GM19467 (cell line): ENCODE measurements around the gene PPP1R11.
A peak's percentile ranks its signal among the peaks of the same experiment; 100 is the strongest.

Experiments
- ATAC-seq: cut with Tn5 transposase; IDR thresholded peaks from one replicate; pipeline ENCODE4 v1.9.1; 2021; ENCODE audit warnings: mild to moderate bottlenecking, moderate library complexity; ENCODE audit not compliant: unreplicated experiment

The PPP1R11 gene

GRCh38 chr6:30061092-30061857 lies 5.7 kb upstream of the PPP1R11 start, which contains the start of gene POLR1H:
Gene POLR1H, plus strand, starts transcription at chr6:30061265. Its CDS starts 260 bp downstream, at chr6:30061525.
- peak; percentile 72 for ATAC-seq

DNA sequence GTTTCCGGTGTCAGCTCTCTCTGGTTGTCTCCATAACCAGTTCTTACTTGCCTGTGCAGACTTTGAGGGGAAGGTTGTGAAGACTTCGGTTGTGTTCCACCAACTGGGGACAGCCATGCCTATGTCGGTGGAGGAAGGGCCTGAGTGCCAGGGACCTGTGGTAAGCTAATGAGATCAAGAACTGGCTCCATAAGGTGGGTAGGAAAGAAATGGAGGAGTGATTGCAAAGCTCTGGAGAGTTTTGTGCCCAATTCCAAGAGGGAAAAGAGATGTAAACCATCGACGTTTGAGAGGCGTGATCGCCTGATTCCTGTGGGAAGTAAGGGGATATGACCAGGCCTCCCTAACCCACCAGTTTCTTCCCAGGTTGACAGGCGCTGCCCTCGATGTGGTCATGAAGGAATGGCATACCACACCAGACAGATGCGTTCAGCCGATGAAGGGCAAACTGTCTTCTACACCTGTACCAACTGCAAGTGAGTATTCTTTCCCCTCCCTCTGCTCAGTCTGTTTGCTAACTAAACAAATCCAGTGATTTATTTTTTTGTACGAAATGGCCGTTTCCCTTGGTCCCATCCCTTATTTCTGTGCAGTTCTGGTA lies 5.0 kb upstream of the PPP1R11 start:
- no peak for ATAC-seq

GRCh38 chr6:30062471-30063178 lies 4.4 kb upstream of the PPP1R11 start:
- no peak for ATAC-seq

DNA sequence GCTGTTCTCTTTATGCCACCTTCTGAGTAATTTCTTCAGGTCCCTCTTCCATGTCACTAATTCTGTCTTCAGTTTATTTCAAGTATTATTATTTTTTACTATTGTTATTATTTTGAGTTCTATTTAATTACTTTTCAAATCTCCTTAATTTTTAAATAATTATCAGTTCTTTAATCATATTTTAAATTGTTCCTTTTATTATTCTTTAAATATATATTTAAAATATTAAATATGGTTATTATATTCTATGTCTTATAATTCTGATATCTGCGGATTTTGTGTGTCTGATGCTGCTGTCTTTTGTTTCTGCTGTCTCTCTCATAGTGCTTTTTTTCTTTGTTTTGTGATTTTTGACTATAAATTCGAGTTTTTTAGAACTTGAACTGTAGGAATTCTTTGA lies 3.7 kb upstream of the PPP1R11 start:
- no peak for ATAC-seq

- no peak for ATAC-seq
Measured at GRCh38 chr6:30066082-30066481, 916 bp upstream of the PPP1R11 start.

- ATAC-seq: no peak
Measured at GRCh38 chr6:30067460-30068139, 602 bp downstream of the PPP1R11 start.

- no peak for ATAC-seq
Measured at GRCh38 chr6:30071081-30071818, 4.3 kb downstream of the PPP1R11 start.

DNA sequence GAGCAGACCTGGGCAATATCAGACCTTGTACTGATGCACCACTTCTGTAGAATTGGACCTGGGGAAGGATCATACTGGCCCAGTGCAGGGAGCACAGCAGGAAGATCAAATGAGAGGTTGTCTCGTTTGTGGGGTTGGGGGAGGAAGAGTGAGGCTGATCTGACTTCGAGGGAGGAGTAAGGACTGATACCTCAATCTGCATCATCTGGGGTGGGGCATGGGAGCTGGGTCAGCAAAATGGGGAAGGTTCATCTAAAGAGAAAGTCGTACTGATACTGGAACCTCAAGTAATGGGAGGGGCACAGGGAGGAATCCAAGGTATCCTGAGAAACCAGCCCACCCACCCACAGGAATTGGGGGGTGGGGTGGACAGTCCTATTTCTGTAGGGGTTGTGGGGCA lies 4.9 kb downstream of the PPP1R11 start:
- no peak for ATAC-seq

- ATAC-seq: no peak
Measured at GRCh38 chr6:30073489-30074235, 6.7 kb downstream of the PPP1R11 start.

- no peak for ATAC-seq
Measured at GRCh38 chr6:30074331-30075093, 7.5 kb downstream of the PPP1R11 start.

DNA sequence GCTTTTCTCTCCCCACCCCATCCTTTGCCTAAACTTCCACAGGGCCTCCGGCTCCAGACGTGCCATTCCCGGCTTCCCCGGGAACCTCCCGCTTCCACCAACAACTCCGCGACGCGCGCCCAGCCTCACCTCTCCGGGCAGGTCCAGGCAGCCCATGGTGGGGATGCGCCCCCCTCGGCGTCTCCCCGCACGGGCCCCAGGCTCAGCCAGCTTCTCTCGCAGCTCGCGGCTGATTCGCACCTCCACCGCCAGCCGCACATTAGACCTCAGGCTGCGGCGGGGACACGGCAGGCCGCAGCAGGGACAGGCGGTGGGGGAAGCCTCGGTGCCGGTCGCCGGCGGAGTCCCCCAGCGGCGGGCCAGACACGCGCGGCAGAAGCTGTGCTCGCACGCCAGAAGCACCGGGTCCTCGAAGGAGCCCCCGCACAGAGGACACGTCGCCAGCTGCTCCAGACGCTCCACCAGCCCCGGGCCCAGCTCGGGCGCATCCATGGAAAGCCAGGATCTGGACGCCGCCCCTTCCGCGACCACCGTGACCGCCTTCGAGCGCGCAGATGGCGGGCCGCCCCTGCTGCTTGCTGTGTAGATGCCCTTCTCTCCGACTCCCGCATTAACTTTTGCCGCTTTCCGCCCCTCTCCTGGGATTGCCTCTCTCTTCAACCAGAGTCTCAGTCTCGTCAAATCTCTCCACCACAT lies 8.2 kb downstream of the PPP1R11 start, which contains the start of gene RNF39:
Gene RNF39, minus strand, starts transcription at position 676 of the 696 bp plus-strand sequence. Its CDS starts 184 bp downstream, at position 492.
- ATAC-seq: no peak

DNA sequence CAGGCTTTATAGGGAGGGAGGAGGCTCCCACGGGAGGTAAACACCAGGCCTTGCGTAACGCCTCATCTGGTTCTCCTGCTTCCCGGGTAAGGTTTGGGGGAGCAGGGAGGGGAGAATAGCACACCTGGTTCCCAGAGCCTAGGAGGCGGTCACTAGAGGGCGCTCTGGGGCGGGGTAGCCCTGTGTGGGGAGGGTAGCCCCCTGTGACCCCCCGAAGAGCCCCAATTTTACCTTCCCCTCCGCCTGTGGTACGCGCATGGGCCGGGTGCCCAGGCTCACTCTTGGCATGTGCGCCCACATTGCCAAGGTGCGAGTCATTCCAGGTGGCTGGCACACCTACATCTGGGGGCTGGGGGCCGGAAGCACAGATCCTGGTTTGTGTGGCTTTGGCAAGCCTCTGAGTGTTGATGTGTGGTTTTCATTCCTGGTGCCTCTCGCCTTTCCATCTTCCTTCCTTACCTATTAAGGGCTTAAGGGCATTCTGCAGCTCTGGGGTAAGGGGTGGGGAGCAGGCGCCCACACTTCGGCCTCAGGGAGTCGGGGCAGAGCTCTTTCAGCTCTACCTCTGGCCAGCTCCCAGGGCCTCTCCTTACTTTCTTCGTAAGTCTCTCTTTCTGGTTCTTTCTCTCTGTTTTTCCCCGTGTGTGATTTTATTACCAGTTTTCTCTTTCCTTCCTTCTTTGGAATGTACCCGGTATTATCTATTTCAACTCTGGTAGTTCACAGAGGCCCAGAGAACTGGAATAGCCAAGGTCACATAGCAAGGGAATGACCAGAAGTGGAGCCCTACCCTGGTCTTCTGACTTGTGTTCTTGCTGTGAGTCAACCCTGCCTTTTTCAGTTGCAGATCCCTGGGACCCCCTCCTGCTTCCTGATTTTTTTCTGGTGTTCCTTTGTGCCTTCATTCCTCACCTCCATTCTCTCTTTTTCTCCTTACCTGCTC lies 9.1 kb downstream of the PPP1R11 start:
- ATAC-seq: no peak

DNA sequence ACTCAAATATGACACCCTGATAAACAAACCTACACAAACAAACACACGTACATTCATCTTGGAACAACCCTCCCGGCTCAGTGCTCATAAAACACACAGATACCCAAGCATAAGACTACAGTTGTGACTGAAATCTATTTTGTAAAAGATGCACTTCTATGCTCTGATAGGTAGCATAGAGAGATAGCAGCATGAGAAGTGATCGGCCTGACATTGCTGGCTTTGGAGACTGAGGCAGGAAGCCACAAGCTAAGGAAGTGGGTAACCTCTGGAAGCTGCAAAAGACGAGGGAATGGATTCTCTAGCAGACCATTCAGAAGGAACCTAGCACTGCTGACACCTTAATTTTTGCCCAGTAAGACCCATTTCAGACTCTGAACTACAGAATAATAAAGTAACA lies 10.2 kb downstream of the PPP1R11 start:
- ATAC-seq: no peak

- ATAC-seq: no peak
Measured at GRCh38 chr6:30087876-30088275, 20.9 kb downstream of the PPP1R11 start.

DNA sequence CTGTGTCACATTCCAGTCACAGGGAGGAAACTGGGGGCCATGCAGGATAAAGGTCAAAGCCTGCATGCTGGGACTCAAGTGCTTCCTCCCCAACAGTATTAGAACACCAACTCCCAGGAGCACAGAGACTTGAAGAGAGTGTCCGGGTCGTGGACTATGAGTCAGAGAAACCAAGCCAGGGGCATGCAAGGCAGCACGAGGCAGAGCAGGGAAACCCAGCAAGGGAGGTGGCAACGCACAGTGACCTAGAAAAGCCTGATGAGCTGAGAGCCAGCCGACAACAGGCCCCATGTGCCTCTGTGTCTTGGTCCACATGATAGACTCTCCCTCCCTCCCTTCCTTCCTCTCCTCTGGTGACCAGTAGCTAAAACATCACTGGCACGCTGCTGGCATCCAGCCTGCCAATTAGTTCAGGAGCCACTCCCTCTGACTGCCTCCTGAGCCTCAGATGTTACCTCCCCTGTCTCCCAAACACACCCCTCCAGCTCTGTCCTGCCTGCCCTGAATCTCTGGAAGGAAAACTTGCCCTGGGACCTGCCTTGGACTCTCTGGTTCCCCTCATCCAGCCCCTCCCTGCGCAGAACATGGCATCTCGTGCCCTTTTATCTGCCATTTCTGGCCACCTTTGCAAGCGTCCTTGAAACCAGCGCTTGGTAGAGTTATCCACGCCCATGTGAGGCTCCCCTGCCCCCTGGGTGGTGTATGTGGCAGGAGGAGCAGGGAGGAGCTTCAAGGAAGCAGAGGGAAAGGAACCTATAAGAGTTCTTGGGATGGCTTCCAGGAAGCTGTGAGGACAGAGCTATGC lies 24.8 kb downstream of the PPP1R11 start:
- ATAC-seq: no peak

GRCh38 chr6:30092852-30093543 lies 26.0 kb downstream of the PPP1R11 start:
- no peak for ATAC-seq
